ENCODE measurements around the gene DOHH.

- TF ChIP-seq EZH2 (IDR thresholded peaks at IDR 0.05; ENCODE audit: borderline replicate concordance, low read depth, low read length, poor library complexity, severe bottlenecking) (no peak), CTCF (conservative IDR thresholded peaks at IDR 0.05; ENCODE audit: low read depth, low read length) (no peak)
Measured at GRCh38 chr19:3528539-3529211, 28.2 kb upstream of the DOHH start.

Measured in A673 (cell line).